Muscle of leg (tissue), 11 donors: ENCODE data around the gene ARHGAP20. TPM values are rescaled to one million over a fixed set of nuclear protein-coding genes. Genes with fewer than 3 reads are reported as not detected.

Experiments used
- DNase-seq: peaks from one replicate; pipeline ENCODE4 v3.0.0; 2013
- H3K27ac ChIP-seq: one replicate; pipeline ENCODE4 v1.5.1; 2013; ENCODE audit warnings: mild to moderate bottlenecking, low read length, control low read depth
- H3K27me3 ChIP-seq: one replicate; pipeline ENCODE4 v1.6.1; 2013; ENCODE audit warnings: low read length; ENCODE audit not compliant: control insufficient read depth, insufficient read depth
- H3K36me3 ChIP-seq: one replicate; pipeline ENCODE4 v1.6.1; 2013; ENCODE audit warnings: low read length; ENCODE audit not compliant: control insufficient read depth, insufficient read depth
- H3K4me1 ChIP-seq: one replicate; pipeline ENCODE4 v1.6.1; 2013; ENCODE audit warnings: low read length; ENCODE audit not compliant: control insufficient read depth, insufficient read depth
- H3K4me3 ChIP-seq: one replicate; pipeline ENCODE4 v1.5.1; 2013; ENCODE audit warnings: low read length, control low read depth
- H3K9me3 ChIP-seq: replicated peaks from 2 replicates; pipeline ENCODE4 v1.6.1; 2013; ENCODE audit warnings: low read depth, low read length; ENCODE audit not compliant: control insufficient read depth
- WGBS: methylation state at CpG from one replicate; pipeline ENCODE4 v1.1.5; 2013; ENCODE audit warnings: missing lambda C conversion rate; ENCODE audit not compliant: insufficient coverage; 5-methylcytosine and 5-hydroxymethylcytosine counted together
- polyA plus RNA-seq, 8 donors: library from polyadenylated mRNA; unstranded; fragments of 120-200 nt; gene quantifications; one replicate each; pipeline versions ENCODE4 v1.2.1 to v1.2.3, GENCODE V29; 2013; ENCODE audit warnings: inconsistent platforms in 1 of 8, low replicate concordance in 1 of 8; ENCODE audit not compliant: insufficient read length in 8 of 8, insufficient read depth in 1 of 8
- total RNA-seq: library from RNA; stranded (reverse); fragments of 120-200 nt; gene quantifications from one replicate; pipeline ENCODE4 v1.2.4, GENCODE V29; 2013

The ARHGAP20 gene
- total and polyA plus RNA-seq, 9 donors = 6.6 to 9.0 (median 8.2) TPM

DNA sequence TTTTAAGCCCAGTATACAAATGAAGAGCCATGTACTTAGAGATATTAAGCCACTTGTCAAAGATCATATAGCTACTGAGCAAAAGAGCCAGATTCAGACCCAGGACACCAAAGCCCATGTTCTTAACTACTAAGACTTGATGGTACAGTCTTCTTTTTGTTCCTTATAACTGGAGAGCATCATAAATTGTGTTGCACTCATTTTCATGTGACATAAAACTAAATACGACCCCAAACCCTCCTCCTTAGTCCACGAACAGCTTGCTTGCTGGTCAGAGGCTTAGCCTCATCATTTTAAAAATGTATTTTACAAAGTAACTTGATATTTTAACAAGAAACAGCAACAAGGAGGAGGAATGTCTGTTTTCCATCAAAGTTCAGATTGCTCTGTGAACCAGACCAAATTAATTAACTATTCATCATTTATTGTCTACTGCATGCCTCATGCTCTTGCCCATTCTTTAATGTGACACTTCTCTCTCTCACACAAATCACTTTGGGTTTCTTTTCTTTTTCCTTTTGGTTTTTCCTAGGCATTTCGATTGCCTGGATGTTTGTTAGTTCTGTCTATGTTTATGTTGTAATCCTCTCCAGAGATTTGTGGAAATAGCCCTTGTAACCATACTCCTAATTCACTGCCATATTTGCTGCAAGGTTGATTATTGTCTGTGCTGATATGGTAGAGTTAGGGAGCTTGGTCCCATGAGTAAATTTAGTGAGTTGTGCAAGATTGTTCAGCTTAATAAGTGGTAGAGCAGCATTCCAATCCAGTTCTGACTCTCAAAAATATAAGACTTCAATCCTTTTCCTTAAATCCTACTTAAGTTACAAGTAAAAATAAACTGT lies 8.4 kb upstream of the ARHGAP20 start:
- WGBS = no CpG with 5 or more reads among the region's 3 CpGs
- Histone ChIP-seq H3K27me3 (no peaks in the 10 kb centered on the region), H3K4me1 (no peaks in the 10 kb centered on the region), H3K36me3 (no peaks in the 10 kb centered on the region), H3K4me3 (no peak overlapping the region), H3K9me3 (no peaks in the 10 kb centered on the region), H3K27ac (no peak overlapping the region)
- DNase-seq = no peak

DNA sequence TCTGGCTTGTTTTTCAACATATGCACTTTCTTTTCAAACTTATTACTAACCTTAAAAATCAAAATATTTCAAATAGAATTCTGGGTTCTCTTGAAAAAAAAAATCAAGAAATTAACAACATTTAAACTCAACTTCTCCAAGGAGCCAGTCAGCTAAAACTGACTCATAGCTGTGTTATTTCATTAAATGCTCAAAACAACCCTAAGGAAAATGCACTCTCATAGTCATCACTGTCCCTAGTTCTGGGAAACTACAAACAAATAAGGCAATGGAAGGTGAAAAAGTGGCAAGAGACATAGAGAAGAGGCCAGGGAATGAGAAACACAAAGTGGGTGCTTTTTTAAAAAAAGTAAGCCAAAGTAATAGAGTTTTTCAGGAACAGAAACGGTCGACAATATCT lies 4.1 kb upstream of the ARHGAP20 start:
- H3K9me3 ChIP-seq = no peaks in the 10 kb centered on the region
- WGBS = 92% methylated on average over 2 of the region's 2 CpGs
- no peaks in the 10 kb centered on the region for H3K36me3 ChIP-seq
- no peak overlapping the region for H3K4me3 ChIP-seq
- H3K27me3 ChIP-seq = peaks cover 3% of the 10 kb centered on the region
- DNase-seq = no peak
- H3K27ac ChIP-seq = no peak overlapping the region
- peaks cover 9% of the 10 kb centered on the region for H3K4me1 ChIP-seq

DNA sequence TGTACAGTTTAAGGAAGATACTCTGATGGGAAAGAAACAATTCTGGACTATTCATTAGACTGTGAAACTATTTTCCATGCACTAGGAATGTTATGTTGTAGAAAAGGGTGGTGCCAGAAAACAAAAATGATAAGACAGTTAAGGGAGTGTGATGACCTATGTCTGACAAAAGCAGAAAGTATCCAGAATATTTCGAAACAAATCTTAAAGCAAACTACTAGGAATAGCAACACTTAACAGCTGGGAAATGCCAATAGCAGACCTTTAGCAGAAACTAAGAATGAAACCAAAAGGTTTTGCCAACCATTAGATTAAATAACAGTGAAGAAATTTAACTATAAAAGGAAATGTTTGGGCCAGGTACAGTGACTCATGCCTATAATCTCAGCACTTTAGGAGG lies 3.3 kb upstream of the ARHGAP20 start:
- H3K36me3 ChIP-seq = no peaks in the 10 kb centered on the region
- WGBS = no CpG with 5 or more reads among the region's 1 CpG
- no peaks in the 10 kb centered on the region for H3K9me3 ChIP-seq
- peak; percentile 43 for DNase-seq
- peaks cover 9% of the 10 kb centered on the region for H3K4me1 ChIP-seq
- H3K27me3 ChIP-seq = peaks cover 8% of the 10 kb centered on the region
- H3K27ac ChIP-seq = no peak overlapping the region
- no peak overlapping the region for H3K4me3 ChIP-seq

DNA sequence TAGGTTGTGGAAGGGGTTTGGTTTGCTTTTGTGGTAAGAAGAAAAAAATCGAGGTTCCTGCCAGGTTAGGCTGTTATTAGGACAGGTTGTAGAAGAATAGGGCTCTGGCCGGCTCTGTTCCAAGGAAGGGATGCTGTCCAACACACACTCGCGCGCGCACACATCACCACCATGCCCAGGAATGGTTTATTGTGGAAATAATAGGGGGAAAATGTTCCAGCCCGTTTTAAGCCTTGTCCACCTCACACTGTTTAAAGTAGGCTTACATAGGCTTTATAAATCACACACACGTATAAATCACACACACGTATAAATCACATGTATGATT lies 1.2 kb upstream of the ARHGAP20 start:
- no peaks in the 10 kb centered on the region for H3K9me3 ChIP-seq
- H3K4me3 ChIP-seq = peak overlapping the region; percentile 78
- H3K4me1 ChIP-seq = peaks cover 11% of the 10 kb centered on the region
- 0% methylated on average over 1 of the region's 9 CpGs for WGBS
- no peak overlapping the region for H3K27ac ChIP-seq
- no peak for DNase-seq
- peaks cover 10% of the 10 kb centered on the region for H3K27me3 ChIP-seq
- H3K36me3 ChIP-seq = no peaks in the 10 kb centered on the region

DNA sequence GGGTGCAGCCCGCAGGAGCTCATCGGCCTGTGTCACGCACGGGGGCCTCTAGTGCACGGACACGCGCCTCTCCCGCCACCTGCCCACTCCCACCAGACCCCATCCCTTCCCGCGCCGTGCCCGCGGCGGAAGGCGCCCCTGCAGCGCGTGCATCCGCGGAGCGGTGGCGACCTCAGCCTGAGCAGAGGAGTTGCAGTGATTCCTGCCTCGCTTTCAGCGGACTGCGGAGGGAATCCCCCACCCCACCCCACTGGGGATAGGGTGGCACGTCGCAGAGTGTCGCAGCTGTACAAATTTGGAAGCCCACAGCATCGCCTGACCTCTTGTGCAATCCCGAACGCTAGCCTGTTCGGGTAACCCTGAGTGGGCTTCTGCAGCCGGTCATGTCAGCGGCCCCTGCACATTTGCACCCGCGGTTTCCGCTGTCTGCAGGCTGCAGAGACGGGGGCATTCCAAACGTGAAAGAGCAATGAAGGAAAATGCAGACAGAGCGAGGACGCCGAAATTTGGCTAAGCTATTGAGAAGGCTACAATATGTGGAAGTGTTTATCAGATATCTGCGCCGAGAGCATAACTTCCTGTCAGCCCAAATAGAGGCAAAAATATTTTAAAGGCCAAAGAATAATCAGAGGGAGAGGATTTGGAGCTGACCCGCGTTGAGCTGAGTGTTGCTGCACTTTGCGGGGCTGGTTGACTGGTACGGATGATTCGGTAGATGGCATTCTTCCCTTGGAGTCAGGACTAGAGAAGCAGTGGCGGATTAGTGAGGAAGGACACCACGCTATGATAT lies 617 bp upstream of the ARHGAP20 start:
- peaks cover 11% of the 10 kb centered on the region for H3K4me1 ChIP-seq
- WGBS = 1% methylated on average over 49 of the region's 50 CpGs
- H3K27ac ChIP-seq = peak overlapping the region; percentile 69
- no peaks in the 10 kb centered on the region for H3K36me3 ChIP-seq
- peaks cover 10% of the 10 kb centered on the region for H3K27me3 ChIP-seq
- peak overlapping the region; percentile 78 for H3K4me3 ChIP-seq
- no peaks in the 10 kb centered on the region for H3K9me3 ChIP-seq
- DNase-seq = peak; percentile 85

DNA sequence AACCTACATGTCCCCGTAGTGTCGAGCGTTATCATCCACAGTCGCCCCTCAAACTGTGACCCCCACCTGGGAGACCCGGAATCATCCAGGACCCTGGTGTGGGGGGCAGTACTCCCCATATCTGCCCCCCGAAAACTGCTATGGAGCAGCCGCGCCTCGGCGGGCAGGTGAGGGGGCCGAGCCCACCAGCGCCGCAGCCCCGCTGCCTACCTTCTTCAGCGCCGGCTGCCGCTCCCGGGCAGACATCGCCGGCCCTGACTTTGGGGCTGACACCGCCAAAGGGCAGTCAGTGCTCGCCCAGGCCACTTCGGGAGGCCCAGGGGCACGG lies 825 bp downstream of the ARHGAP20 start:
- DNase-seq = no peak
- 0% methylated on average over 23 of the region's 24 CpGs for WGBS
- Histone ChIP-seq H3K36me3 (no peaks in the 10 kb centered on the region), H3K4me3 (peak overlapping the region; percentile 73), H3K27me3 (peaks cover 10% of the 10 kb centered on the region), H3K27ac (peak overlapping the region; percentile 76), H3K4me1 (peaks cover 11% of the 10 kb centered on the region), H3K9me3 (no peaks in the 10 kb centered on the region)

DNA sequence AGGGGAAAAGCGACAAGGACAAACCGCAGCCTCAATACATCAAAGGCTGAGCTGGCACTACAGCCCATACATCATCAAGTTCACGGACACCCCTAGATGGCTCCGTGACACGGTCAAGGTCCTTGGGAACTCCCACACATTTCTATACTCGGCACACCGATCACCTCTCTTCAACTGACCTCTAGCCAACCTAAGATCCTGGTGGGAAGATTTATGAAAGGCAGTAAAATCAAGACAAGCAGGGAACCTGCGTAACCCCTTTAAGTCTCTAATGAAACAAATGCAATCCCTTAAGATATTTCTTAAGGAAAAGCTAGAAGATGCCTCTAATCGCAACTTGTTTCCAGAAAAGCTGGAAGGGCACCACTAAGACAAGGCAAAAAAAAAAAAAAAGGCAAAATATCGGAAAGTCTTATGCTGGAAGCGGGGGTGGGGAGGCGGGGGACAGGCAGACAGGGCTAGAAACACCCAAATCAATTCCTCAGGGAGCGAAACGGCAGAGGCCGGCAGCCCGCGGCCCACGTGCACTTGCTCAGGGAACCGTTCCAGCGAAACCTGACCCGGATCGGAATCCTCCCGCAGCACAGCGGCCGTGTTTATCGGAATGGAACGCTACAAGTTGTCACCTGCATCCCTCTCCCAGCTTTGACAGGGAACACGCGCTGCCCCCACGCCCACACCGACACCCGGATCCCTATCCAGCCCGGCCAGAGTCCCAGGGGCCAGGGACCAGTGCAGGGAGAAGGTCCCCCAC lies 1.4 kb downstream of the ARHGAP20 start:
- peak; percentile 80 for DNase-seq
- Histone ChIP-seq H3K4me3 (peak overlapping the region; percentile 73), H3K9me3 (no peaks in the 10 kb centered on the region), H3K27me3 (peaks cover 10% of the 10 kb centered on the region), H3K4me1 (peaks cover 11% of the 10 kb centered on the region), H3K27ac (peak overlapping the region; percentile 23), H3K36me3 (no peaks in the 10 kb centered on the region)
- WGBS = 0% methylated on average over 17 of the region's 33 CpGs

DNA sequence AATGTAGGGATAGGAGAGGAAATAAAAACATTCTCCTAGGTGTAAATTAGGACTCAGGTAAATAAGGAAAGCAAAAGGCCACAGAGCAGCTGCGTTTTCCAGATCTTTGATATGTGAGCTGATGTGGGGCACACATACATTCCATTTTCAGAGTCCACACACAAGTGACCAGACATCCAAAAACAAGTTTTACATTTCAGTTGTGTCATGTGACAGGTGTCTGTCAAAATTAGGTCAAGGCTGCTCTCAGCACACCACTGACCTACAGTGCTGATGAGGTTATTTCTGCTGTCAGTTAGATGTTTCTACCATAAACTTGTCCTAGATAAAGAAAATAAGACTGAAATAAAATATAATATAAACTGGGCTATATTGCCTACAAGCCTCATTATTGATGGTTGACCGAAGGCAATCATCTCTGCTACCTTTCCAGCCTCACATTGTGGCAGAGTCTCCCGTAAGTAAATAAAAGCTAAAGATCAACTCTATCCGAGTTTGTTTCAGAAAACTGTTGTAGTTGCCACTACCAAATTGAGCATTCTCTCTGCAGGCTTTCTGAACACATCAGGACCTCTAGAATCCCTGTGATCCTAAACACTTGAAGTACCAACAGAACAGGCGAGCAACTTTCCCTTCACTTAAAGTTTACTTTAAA lies 7.9 kb downstream of the ARHGAP20 start:
- Histone ChIP-seq H3K27me3 (no peaks in the 10 kb centered on the region), H3K4me1 (peaks cover 2% of the 10 kb centered on the region), H3K9me3 (peaks cover 4% of the 10 kb centered on the region), H3K36me3 (no peaks in the 10 kb centered on the region), H3K27ac (no peak overlapping the region), H3K4me3 (no peak overlapping the region)
- DNase-seq = no peak
- WGBS = no CpG with 5 or more reads among the region's 5 CpGs

DNA sequence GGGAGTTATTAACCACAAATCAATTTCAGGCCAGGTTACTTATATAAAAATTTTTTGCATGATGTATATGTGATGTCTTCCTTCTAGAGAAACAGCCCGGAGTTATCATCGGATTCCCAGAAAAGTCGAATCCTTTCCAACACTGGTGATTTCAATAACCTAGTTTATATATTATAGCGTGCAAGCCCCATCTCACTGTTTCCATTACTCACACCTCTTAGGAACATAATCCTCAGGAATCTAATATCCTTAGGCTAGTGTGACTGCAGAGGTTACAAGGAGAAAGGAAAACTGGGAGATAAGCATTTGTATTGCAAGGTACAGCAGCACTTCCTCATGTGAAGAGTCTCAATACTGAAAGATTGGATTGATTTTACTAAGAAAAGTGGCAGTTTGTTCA lies 20.3 kb downstream of the ARHGAP20 start:
- peak; percentile 76 for DNase-seq
- no CpG with 5 or more reads among the region's 4 CpGs for WGBS
- Histone ChIP-seq H3K27me3 (no peaks in the 10 kb centered on the region), H3K36me3 (no peaks in the 10 kb centered on the region), H3K9me3 (no peaks in the 10 kb centered on the region), H3K27ac (peak overlapping the region; percentile 47), H3K4me1 (no peaks in the 10 kb centered on the region), H3K4me3 (no peak overlapping the region)

DNA sequence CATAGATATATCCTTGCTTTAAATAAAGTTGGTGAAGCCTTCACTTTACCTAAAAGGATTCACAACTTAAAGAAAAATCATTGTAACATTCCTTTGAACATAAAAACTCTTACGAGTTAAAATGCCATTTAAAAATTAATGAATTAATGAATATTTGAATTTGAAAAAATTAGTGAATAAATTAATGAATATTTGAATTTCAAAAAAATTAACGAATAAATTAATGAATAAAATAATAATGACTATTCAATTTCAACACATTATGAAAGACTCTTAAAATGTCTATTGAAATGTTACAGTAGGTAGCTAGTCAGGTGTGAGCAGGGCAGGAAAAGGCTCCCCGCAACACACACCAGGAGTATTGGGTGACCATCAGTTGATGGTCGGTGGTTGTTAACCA lies 22.9 kb downstream of the ARHGAP20 start:
- H3K27ac ChIP-seq = no peak overlapping the region
- no peak for DNase-seq
- H3K36me3 ChIP-seq = no peaks in the 10 kb centered on the region
- no peaks in the 10 kb centered on the region for H3K9me3 ChIP-seq
- H3K27me3 ChIP-seq = no peaks in the 10 kb centered on the region
- H3K4me1 ChIP-seq = no peaks in the 10 kb centered on the region
- no CpG with 5 or more reads among the region's 4 CpGs for WGBS
- H3K4me3 ChIP-seq = no peak overlapping the region
